Measurements from ENCODE around the gene MED13L. TPM values are rescaled to one million over a fixed set of nuclear protein-coding genes. Genes with fewer than 3 reads are reported as not detected.

MED13L gene
- total RNA-seq, 1 donor from 2014 or later = 41.9 TPM

GRCh38 chr12:116216022-116216756 lies 61.3 kb downstream of the MED13L start:
- no peak for DNase-seq (ENCODE audit: low spot score)
- no peak for ATAC-seq

- ATAC-seq (no peak), DNase-seq (ENCODE audit: low spot score) (no peak)
These were observed 62.5 kb downstream of the MED13L start for GRCh38 chr12:116215023-116215422.

- ATAC-seq (no peak), DNase-seq (ENCODE audit: low spot score) (no peak)
These were observed 63.5 kb downstream of the MED13L start for GRCh38 chr12:116213885-116214527.

- ATAC-seq = no peak
- no peak for DNase-seq (ENCODE audit: low spot score)
These were observed 64.5 kb downstream of the MED13L start for GRCh38 chr12:116213014-116213413.

GRCh38 chr12:116210762-116211161 lies 66.7 kb downstream of the MED13L start:
- DNase-seq (ENCODE audit: low spot score) (no peak), ATAC-seq (no peak)

GRCh38 chr12:116210131-116210530 lies 67.4 kb downstream of the MED13L start:
- DNase-seq (ENCODE audit: low spot score) = no peak
- no peak for ATAC-seq

- ATAC-seq = no peak
These were observed 68.0 kb downstream of the MED13L start for GRCh38 chr12:116209503-116209902.

GRCh38 chr12:116207274-116207673 lies 70.2 kb downstream of the MED13L start:
- ATAC-seq = no peak
- DNase-seq (ENCODE audit: low spot score) = no peak

More at GRCh38 chr12:116209503-116209902, 68.0 kb downstream of the MED13L start:
- no peak for DNase-seq (ENCODE audit: low spot score)

GRCh38 chr12:116206828-116207227 lies 70.7 kb downstream of the MED13L start:
- ATAC-seq (no peak), DNase-seq (ENCODE audit: low spot score) (no peak)

- ATAC-seq (no peak), DNase-seq (ENCODE audit: low spot score) (no peak)
These were observed 72.7 kb downstream of the MED13L start for GRCh38 chr12:116204785-116205184.

GRCh38 chr12:116204169-116204568 lies 73.3 kb downstream of the MED13L start:
- ATAC-seq = no peak
- no peak for DNase-seq (ENCODE audit: low spot score)

- ATAC-seq (no peak), DNase-seq (ENCODE audit: low spot score) (no peak)
These were observed 74.6 kb downstream of the MED13L start for GRCh38 chr12:116202940-116203339.

GRCh38 chr12:116202433-116202832 lies 75.1 kb downstream of the MED13L start:
- ATAC-seq (no peak), DNase-seq (ENCODE audit: low spot score) (no peak)

GRCh38 chr12:116201908-116202307 lies 75.6 kb downstream of the MED13L start:
- ATAC-seq (no peak), DNase-seq (ENCODE audit: low spot score) (no peak)

- DNase-seq (ENCODE audit: low spot score) (no peak), ATAC-seq (no peak)
These were observed 76.1 kb downstream of the MED13L start for GRCh38 chr12:116201359-116201758.

GRCh38 chr12:116200812-116201211 lies 76.7 kb downstream of the MED13L start:
- DNase-seq (ENCODE audit: low spot score) (no peak), ATAC-seq (no peak)

GRCh38 chr12:116199160-116199706 lies 78.3 kb downstream of the MED13L start:
- no peak for DNase-seq (ENCODE audit: low spot score)

GRCh38 chr12:116196752-116197718 lies 80.5 kb downstream of the MED13L start:
- ATAC-seq (peak; percentile 49), DNase-seq (ENCODE audit: low spot score) (no peak)

More at GRCh38 chr12:116199160-116199706, 78.3 kb downstream of the MED13L start:
- no peak for ATAC-seq

- DNase-seq (ENCODE audit: low spot score) (no peak), ATAC-seq (no peak)
These were observed 81.3 kb downstream of the MED13L start for GRCh38 chr12:116196226-116196625.

GRCh38 chr12:116194935-116195431 lies 82.5 kb downstream of the MED13L start:
- DNase-seq (ENCODE audit: low spot score) = no peak
- ATAC-seq = peak; percentile 14

- peak; percentile 13 for ATAC-seq
- no peak for DNase-seq (ENCODE audit: low spot score)
These were observed 87.8 kb downstream of the MED13L start for GRCh38 chr12:116189692-116190091.

Data from left lobe of liver (tissue), 2 donors.